ENCODE data around the gene SYNE1. TPM values are rescaled to one million over a fixed set of nuclear protein-coding genes. Genes with fewer than 3 reads are reported as not detected.

Gene SYNE1
- total RNA-seq, 1 donor from 2014 or later, result 81.3 TPM

DNA sequence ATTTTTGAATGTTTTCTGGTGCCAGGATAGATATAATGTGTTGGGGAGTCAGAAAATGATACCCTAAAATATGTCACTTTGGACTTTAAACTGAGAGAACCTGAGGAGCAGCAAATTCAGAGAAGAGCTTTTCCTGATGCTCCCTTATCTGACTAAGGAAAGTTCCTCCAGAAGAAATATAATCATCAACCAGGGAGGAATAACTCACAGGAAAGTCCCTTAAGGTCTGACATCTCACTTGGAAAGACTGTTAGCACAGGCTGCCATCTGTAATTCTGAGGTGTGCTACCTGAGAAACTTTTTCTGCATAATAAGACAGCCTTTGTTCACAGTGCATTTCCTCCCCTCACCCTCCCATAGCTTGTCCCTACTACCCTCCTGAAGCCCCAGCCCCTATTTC is 218.6 kb downstream of the SYNE1 start:
- no peak for DNase-seq

DNA sequence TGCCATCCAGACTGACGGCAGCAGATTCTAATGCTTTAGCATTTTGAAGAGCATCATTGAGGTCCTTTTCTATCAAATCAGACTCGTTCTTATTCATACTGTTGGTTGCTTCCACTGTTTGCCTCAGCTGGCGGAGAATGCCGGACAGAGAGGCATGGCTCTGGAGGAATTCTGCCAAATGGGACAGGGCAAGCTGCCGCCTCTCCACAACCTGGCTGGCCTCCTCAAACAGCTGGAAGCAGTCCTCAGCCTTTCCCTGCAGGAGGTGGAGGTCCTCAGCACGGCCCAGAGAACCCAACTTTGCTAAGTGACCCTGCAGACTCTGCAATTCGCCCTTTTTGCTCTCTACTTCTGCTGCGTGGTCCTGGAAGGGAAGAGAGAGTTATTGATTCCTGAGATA is 220.5 kb downstream of the SYNE1 start:
- no peak for DNase-seq

DNA sequence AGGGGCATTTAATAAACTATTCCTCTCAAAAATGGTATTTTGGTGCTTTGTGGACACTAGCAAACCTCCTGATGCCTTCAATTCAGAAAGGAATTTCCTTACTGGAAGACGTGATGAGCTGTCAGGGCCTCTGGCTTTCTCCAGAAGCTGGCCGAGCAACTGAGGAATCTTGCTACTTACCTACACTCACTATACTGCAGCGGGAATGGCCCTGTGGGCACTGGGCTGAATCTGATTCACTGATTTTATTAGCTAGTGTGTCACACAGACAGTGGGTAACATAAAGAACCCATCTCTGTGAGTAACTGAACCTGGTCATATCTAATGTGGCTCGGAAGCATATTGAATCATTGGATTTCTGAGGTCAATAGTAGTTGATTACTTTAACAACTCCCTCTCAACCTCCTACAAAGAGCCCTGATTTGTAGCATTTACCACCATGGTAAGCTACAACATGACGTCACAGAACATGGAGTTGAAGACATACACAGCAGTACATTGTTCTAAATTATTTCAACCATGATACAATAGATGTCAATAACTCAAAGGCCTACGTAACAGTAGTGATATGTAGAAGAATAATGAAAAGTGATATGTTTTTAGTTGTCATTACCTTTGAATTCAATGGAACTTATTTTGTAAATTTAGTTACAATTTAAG is 232.1 kb downstream of the SYNE1 start:
- DNase-seq, result no peak

DNA sequence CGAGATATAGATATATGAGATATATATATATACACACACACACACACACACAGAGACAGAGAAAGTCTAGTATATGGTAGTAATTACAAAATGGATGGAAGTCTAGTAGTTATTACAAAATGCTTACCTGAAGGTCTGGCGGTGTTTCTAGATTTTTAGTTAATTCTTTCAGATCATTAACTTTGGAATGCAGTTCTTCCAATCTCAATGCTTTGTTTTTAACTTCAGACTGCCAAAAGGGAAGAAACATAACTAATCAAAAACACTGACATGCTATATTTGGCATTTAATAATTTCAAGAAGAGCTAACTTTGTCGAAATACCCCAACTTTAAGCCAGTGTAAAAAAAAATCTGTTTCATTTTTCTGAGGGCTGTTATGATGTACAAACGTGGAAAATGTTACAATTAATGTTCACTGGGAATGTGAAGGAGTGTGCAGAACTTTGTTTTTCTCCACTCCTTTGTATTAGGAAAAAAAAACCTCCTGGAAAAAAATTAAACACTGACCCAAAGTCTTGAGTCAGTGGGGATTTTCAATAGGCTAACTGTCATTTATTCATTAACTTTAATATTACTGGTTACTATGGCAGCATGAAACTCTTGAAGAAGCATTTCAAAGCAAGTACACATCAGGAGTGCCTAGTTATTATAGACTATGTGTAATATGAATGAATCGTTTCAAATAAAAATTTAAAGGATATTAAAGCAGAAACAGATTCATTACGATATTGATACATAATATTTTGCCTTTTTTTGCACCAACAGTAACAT is 232.9 kb downstream of the SYNE1 start:
- no peak for DNase-seq

DNA sequence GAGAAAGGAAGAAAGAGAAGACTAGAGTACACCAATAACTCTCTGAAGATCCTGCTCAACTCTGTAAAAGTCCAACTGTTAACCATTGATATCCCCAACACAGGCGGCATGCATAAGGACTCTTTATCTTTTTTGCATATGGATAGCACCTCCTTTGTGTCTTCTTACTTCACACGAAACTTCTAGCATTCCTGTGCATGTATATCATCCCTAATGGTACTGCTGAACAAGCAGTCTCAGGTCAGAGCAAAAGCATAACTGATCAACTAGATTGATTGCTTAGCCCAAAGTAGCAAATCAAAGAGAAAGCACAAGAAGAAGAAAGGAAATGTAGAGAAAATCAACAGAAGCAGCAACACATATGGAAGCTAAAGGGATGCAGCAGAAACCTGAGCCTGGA is 234.4 kb downstream of the SYNE1 start:
- DNase-seq, result no peak

DNA sequence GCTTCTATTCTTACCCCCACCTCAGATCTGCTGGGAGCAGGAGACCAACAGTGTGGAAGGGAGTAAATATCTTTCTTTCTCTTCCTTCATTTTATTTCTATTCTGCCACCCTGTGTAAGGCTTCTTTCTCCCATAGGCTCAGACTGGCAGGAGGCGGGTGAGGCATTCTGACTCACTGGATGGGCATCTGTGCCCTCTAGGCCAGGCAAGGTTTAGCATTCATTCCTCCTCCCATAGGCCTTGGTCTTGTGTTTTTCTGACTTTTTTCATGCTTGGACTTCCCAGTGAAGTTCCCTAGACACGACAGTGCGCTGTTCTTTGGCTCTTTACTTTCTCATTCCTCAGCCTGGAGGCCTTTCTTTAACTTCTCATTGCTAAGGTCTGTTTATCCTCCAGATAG is 235.2 kb downstream of the SYNE1 start:
- no peak for DNase-seq

DNA sequence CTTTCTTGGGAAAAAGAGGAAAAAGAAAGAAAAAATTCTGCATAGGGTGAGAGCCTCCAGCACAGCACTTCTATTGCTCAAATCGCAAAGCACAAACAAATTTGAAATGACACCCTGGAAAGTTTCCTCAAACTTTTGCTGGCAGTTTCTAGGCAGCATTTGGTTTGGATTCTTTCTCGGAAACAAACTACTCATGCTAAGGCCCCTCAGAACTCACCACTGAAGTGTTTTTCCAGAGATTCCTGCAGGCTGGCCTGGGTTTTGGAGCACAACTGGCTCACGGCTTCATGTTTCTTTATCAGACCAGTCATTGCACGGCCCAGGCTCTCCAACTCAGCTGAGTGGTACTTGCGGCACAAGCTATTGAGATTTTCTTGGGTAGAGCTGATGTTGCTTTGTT is 237.8 kb downstream of the SYNE1 start:
- no peak for DNase-seq

DNA sequence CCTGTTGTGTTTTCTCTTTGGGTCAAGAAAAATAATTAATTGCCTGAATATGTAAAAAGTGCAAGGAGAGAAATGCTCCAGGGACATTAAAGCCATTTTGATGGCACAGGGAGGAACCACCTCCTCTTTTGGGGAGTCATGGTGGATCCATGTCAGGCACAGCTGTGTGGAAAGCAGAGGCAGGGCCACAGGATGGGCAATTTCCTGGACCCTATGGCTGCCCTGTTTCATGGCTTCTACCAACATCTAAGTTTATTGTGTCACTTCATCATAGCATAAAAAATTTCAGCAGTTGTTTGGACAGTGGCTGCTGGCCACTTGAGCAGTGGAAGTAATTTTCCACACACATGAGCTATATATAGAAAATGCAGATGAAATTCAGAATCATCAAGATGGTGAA is 238.2 kb downstream of the SYNE1 start:
- no peak for DNase-seq

DNA sequence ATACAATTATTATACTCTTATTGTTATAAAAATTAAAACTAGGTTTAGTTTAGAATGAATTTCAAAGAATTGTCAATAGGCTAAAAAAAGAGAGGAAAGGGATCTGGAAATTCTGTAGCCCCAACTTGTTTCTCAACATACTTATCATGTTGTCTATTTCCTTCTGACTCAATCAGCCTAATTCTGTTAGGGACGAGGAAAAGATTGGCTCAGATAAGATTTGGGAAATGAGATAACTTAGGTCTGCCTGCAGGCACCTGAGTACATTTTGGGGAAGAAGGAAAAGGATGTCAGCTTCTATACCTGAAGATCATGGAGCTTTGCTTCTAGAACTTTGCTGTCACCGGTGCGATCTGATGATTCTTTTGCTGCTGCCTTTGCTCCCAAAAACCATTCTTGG is 238.8 kb downstream of the SYNE1 start:
- no peak for DNase-seq

DNA sequence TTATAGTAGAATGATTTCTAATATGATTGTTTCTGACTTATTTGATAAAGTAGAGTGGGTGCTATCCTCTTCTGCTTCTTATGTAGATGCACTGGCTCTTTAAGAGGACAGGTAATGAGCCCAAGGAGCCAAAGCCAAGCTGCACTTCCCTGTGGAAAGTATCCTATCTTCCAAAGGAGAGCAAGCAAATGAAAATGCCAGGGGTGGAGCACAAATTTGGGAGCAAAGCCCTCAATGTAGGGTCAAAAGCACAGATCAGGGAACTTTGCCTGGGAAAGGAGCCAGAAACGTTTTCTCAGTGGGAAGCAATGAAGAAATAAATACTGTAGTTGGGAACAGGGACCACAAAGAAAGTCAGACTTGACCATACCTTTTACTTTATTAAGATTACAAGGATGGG is 242.9 kb downstream of the SYNE1 start:
- DNase-seq, result no peak

DNA sequence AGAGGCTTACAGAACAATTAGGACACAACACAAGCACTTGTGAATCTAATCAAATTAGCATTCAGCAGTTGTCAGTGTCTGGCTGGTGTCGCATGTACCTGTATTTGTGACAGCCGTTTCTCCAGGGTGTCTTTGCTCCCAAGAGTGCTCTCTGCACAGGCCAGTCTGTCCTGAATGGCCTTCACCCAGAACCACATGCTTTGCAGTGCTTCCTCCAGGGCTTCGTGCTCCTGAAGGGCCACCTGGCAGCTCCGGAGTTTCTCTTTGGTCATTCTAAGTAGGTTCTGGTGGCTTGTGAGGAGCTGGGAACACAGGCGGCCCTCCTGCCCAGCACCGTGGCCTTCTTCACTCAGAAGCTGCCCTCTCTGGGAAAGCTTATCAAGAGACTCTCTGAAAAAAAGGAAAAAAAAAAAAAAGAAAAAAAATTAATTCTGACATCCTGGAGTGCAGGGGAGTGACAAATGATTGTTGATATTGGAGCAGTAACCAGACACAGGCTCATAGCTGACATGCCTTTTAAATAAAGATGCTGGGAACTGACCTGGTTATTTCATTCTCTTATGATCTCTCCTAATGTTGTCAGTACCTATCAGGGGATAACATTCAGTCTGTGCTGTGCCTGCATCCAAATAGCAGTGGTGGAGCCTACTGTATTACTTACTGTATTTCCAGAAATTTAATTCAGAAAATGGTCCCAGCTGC is 245.8 kb downstream of the SYNE1 start:
- DNase-seq, result no peak

DNA sequence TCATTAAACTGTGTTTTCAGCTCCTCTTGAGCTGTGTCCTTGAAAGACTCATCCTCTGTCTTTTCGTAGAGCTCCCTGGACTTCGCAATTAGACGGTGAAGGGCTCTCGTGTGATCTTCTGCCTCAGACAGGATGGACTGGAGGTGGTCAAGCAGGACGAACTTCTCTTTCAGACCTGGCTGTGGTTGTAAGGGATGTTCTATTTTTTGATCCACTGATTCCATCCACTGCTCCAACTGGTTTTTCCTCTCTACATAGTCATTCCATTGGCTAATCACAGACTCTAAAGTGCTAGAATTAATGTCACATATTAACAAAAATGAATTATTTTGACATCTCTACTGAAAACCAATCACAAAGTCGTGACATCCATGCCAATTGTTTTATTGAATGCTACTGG is 250.1 kb downstream of the SYNE1 start:
- no peak for DNase-seq

DNA sequence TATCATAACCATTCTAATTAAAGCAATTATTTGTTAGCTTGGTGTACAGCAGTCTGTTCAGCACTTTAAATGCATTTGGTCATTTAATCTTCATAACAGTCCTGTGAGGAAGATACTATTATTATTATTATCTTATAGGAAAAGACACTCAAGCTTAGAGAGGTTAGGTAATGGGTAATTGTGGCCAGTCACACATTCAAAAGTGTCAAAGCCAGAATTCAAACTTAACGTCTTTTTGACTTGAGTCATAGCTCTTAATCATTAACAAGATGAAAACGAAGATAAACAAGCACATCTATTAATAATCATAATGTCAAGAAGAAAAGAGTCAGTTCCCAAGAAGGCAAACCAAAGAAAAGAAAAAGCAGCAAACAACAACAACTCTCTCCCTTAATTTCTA is 251.0 kb downstream of the SYNE1 start:
- no peak for DNase-seq

DNA sequence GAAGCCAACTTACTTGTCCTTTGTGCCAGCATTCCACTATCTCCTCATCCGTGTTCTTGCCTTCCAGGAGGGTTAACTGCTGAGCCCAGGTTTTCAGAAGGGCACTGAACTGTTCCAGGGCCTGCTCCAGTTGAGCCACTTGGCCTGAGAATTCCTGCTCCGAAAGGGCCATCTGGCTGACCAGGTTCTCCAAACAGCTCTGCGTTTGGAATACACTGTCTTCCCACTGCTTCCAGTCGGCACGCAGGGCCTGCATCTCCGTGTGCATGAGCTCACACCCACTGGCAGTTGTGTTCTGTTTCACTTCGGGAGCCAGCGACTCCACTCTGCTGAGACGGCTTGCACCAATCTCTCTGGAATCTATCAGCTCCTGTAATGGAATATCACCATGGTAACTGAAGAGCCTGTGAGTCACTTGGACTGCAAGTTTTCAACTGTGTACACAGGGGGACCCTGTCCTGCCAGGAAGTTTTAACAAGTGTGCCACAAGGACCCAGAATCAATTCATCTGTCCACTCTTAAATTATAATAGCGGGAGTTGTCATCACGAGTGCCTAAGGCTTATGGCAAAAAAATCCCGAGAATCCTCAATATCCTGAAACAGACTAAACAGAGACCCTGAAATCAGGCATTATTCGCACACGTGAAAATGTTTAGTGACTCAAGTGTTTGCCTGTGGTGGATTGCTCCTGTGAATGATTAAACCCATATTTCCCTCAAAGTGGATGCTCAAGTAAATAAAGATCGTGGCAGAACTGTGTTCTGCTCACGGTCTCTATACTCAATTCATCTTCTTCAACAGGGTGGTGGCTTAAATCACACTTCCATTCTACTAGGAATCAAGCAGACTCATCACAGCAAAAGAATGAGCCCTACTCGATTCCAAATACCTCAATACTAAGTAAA is 255.9 kb downstream of the SYNE1 start:
- peak; percentile 95 for DNase-seq

DNA sequence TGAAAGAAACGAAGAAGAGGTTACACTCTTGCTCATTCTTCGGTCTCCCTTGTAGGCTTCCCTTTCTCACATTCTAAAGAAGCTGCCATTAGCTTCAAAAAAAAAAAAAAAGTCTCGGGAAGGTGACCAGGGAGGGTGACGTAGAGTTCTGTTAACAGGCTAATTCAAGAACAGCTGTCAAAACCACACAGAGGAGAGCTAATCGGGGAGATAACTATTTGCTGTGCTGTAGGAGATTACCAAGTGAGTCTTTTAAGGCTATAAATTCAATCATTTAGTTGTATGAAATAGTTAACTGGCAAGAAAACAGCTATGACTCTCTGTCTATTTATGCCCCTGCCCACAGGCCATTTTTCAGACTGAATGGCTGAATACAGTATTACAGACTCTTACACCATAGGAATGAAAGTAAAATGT is 256.8 kb downstream of the SYNE1 start:
- peak; percentile 74 for DNase-seq

DNA sequence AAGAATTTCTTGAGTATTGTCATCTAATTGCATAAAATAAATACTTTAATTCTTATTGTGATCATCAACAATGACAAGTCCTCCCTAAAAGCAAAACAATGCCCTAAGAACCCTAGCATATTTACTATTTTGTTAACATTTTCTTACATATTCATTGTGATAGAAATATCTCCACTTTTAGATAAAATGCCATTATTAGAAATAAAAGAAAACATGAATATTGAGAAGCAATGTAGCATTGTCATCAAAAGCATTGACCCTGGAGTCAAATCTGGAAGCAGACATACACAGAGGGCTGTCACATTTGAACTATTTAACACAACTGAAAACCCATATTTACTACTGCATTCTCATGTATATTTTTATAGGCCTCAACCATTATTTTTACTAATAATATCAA is 257.7 kb downstream of the SYNE1 start:
- no peak for DNase-seq

DNA sequence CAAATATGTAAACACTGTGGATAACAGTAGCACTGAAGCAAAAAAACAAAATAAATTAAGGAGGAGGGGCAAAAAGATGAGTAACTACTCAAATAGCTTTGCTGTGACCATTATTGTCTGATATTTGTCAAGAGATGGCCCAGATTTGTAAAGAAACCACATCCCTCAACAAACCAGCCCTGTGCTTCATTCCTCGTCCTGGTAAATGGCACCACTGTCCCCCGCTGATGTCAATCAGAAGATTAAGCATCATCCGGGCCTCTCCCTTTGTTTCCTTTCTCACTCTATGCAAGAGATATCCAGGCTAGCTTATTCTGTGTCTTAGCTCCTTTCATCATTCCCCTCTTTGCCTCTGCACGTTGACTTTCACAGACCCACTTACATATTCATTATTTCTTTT is 259.0 kb downstream of the SYNE1 start:
- DNase-seq, result no peak

DNA sequence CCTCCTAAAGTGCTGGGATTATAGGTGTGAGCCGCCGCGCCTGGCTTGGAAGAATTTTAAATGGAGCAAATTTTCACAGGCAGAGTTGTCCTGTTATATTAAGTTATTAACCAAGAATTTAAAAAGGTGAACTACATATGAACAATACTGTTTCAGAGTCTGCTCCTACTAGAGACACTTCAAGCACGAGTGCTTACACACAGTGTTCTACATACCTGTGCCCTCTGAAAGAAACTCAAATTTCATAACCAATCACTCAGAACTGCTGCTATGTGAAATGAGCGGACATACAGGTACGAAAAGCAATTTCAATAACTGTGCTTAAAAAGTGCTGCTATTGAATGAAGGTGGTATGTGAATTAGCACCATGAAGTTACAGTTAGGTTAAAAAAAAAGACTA is 262.0 kb downstream of the SYNE1 start:
- DNase-seq, result no peak

DNA sequence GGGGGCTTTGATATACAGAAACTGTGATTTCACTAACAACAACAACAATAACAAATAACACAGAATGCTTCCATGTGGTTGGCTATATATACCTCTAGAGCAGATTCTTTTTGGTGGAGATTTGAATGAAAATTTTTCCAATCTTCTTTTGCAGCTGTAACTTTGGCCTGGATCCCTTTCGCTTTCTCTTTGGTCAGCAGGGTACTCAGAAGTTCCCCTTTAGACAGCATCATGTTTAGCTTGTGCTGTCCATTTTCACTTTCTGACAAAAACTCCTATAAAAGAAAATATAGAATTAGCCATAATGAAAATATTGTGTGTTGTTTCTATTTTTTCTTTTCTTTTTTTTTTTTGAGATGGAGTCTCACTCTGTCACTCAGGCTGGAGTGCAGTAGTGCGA is 264.2 kb downstream of the SYNE1 start:
- DNase-seq, result no peak

DNA sequence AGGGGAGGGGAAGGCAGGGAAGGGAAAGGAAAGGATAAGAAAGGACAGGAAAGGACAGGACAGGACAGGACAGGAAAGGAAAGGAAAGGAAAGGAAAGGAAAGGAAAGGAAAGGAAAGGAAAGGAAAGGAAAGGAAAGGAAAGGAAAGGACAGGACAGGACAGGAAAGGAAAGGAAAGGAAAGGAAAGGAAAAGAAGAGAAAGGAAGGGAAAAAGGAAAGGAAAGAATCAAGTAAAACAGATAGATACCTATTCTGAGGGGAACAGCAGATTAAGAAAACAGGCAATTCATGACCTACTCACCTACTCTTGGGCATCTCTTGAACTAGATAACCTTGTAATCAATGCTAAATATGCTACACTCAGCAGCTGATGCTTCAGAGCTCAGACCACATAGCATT is 265.4 kb downstream of the SYNE1 start:
- no peak for DNase-seq

DNA sequence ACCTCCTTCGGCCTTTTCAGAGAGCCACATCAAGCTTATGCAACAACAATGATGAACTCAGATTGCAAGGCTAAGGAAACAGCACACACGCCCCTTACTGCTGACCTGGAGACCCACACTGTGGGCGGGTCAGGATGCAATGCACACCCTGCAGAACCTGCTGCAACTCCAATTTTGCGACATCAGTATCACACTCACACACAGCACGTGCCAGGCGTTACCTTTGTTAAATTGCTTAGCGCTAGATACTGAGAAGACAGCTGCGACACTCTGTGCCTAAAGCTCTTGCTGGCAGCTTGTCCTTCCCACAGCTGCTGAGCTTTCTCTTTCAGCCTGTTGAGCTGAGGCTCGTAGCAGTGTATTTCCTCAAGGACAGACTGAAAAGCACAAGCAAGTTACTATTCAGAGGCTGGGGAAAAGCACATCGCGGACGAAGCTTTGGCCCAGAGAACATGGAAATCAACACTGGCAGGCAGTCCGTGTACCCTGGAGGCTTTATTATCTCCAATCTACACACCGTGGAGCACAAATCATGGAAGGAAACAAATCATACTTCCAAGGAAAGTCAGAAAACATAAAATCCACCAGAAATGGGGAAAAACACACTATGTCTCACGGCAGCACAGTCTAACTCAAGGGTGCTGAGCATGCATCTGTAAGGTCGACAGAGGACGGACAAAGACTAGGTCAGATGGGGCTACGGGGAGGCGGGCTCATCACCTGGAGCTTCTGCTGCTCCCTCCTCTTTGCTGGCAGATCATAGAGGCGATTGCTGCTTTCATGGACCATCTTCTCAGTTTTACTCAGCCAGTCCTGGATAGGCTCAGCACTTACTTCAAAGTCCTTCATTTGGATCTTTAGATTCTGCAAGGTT is 268.2 kb downstream of the SYNE1 start:
- DNase-seq, result no peak

DNA sequence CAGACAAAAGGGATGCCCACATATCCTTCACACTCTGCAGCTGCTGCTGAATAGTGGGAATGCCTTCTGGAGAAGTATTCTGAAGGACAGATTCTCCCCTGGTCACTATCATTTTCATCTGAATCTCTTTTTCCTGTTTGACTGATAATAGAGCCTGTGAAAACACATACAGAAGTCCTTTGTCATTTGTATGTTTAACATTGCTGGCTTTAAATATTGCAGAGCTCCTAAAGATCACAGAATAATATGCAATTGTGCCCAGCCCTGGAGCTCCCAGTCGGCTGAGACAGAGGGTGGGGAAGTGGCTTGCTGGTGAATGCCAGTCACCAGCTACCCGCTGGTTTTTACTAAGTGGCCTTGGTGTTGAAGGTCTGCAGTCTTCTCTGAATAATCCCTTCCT is 272.3 kb downstream of the SYNE1 start:
- DNase-seq, result no peak
